Fibroblast of lung (primary cell): ENCODE measurements around the gene SEMA6B.

Experiments
- CTCF ChIP-seq, 2 donors: IDR thresholded peaks in 1 of 2; conservative IDR thresholded peaks in 1 of 2; 1 replicate in 1 of 2; 2 replicates in 1 of 2; pipeline ENCODE4 v1.5.1; 2011 to 2012; ENCODE audit warnings: low read length in 2 of 2, control low read depth in 1 of 2, inconsistent platforms in 1 of 2, low read depth in 1 of 2, mild to moderate bottlenecking in 1 of 2
- EZH2 ChIP-seq: IDR thresholded peaks from 2 replicates; pipeline ENCODE4 v1.5.1; 2012; ENCODE audit warnings: low read length, control low read depth, mild to moderate bottlenecking; ENCODE audit errors: missing control alignments

- no peak for TF ChIP-seq CTCF (conservative IDR thresholded peaks at IDR 0.05 in 1 of 2, IDR thresholded peaks at IDR 0.05 in 1 of 2; ENCODE audit: low read depth in 1 of 2, low read length in 2 of 2)
- TF ChIP-seq EZH2: no peak
These were observed 55.7 kb downstream of the SEMA6B start for GRCh38 chr19:4503825-4504170.
